Astrocyte of the cerebellum (primary cell): ENCODE measurements around the gene ARRDC1.
"Not testable (repeated sequence)": the region's sequence is repeated elsewhere in the genome, so short reads cannot be mapped to it uniquely, and the experiment has no call there.

Experiments
- DNase-seq: peaks from one replicate; pipeline ENCODE4 v3.0.0-alpha.2; 2011; ENCODE audit warnings: low read depth
- H3K4me3 ChIP-seq: 2 replicates; pipeline ENCODE4 v1.5.1; 2011; ENCODE audit warnings: mild to moderate bottlenecking, low read depth, low read length, moderate library complexity
- CTCF ChIP-seq: IDR thresholded peaks from 2 replicates; pipeline ENCODE4 v1.5.1; 2012; ENCODE audit warnings: low read length, low read depth, moderate library complexity, mild to moderate bottlenecking; ENCODE audit errors: missing control alignments
- in situ Hi-C: cut with HindIII; loops from 2 replicates; pipeline ENCODE4 v1.10.0; 2017; ENCODE audit warnings: low sequenced_read_pairs

ARRDC1 gene

GRCh38 chr9:137605121-137606004 is at the start of gene ARRDC1:
Gene ARRDC1 (plus strand): TSS chr9:137605686. CDS start chr9:137605718, 32 bp downstream.
- in situ Hi-C loops = no loop called here
- peak within 1 kb of the TSS; percentile 50 for H3K4me3 ChIP-seq
- no peak for TF ChIP-seq CTCF
- DNase-seq = peak; percentile 56

GRCh38 chr9:137556069-137556838 is 49.2 kb upstream of the ARRDC1 start:
- no peak overlapping the region for H3K4me3 ChIP-seq
- in situ Hi-C loops = no loop called here
- no peak for TF ChIP-seq CTCF
- peak; percentile 27 for DNase-seq

GRCh38 chr9:137558127-137558526 is 47.4 kb upstream of the ARRDC1 start:
- H3K4me3 ChIP-seq = no peak overlapping the region
- TF ChIP-seq CTCF = no peak
- no peak for DNase-seq
- in situ Hi-C loops = no loop called here

- no peak for DNase-seq
- H3K4me3 ChIP-seq = no peak overlapping the region
- in situ Hi-C loops = no loop called here
- no peak for TF ChIP-seq CTCF
Measured at GRCh38 chr9:137564134-137564533, 41.4 kb upstream of the ARRDC1 start.

- no peak overlapping the region for H3K4me3 ChIP-seq
- no peak for DNase-seq
- in situ Hi-C loops = no loop called here
- TF ChIP-seq CTCF = no peak
Measured at GRCh38 chr9:137564817-137565411, 40.6 kb upstream of the ARRDC1 start.

GRCh38 chr9:137568445-137568844 is 37.0 kb upstream of the ARRDC1 start:
- H3K4me3 ChIP-seq, DNase-seq, in situ Hi-C loops: not testable (repeated sequence)
